Prostate gland (tissue), 1 donor: ENCODE data around the gene PPP1R14C.

Source experiments
- POLR2A ChIP-seq: fragments of 450-650 bp; IDR thresholded peaks from one replicate; pipeline ENCODE4 v1.6.1; 2016; ENCODE audit warnings: antibody characterized with exemption, mild to moderate bottlenecking
- POLR2AphosphoS5 ChIP-seq: sonication (generic); formaldehyde crosslinking; IDR thresholded peaks from one replicate; pipeline ENCODE4 v1.6.1; 2017; ENCODE audit warnings: antibody characterized with exemption

DNA sequence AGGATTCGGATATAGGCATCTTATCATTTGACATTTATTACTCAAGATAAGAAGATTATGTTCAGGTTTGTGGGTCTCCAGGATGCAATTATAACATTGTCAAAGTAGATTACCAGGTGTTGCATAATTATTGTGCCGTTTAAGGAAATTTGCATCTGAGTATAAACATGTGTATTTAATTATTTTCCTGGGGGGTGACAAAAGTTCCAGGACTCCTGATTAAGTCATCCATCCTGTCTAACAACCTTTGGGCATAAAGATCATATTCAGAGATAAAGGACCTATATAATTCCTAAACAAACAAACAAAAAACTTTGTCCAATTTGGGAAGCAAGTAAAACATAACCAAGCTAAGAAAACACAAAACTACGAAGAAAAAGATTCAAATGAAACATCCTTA lies 3.3 kb upstream of the PPP1R14C start:
- TF ChIP-seq POLR2A (no peak), POLR2AphosphoS5 (no peak)
